GM18907 (cell line): Measurements from ENCODE around the gene SPACDR.
"Not testable (repeated sequence)": the region's sequence is repeated elsewhere in the genome, so short reads cannot be mapped to it uniquely, and the experiment has no call there.

Experiments
- ATAC-seq: cut with Tn5 transposase; IDR thresholded peaks from one replicate; pipeline ENCODE4 v1.9.1; 2021; ENCODE audit warnings: mild to moderate bottlenecking, moderate library complexity; ENCODE audit not compliant: unreplicated experiment

Gene SPACDR

GRCh38 chr7:100464210-100464660, at the start of gene SPACDR:
TSS of gene SPACDR (minus strand) at chr7:100464260. CDS start at chr7:100464025, 235 bp downstream.
- ATAC-seq = no peak

- no peak for ATAC-seq
Measured at GRCh38 chr7:100513212-100513810, 49.3 kb upstream of the SPACDR start.

DNA sequence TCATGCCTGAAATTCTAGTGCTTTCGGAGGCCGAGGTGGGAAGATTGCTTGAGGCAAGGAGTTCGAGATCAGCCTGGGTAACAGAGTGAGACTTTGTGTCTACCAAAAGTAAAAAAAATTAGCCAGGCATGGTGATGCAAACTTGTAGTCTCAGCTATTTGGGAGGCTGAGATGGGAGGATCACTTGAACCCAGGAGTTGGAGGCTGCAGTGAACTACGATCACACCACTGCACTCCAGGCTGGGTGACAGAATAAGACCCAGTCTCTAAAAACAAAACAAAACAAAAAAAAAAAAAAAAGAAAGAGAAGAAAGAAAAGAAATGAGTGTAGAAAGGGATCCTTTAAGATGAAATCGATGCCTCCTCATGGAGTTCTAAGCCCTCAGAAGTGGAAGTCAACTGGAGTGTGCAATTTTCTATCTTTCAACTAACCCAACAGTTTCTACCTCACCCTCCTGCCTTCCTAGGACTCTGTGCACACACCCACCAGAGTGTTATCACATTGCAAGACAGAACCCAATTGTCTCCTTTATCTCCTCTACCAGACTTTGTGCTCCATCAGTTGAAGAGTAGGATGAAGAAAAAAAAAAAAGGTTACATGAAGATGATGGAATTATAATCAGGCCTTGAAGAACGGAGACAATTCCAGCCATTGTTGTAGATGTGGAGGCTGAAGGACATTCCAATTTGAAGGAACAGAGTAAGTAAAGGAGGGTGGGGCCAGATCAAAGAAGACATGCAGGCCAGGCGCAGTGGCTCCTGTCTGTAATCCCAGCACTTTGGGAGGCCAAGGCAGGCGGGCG, 46.6 kb upstream of the SPACDR start:
- no peak for ATAC-seq

DNA sequence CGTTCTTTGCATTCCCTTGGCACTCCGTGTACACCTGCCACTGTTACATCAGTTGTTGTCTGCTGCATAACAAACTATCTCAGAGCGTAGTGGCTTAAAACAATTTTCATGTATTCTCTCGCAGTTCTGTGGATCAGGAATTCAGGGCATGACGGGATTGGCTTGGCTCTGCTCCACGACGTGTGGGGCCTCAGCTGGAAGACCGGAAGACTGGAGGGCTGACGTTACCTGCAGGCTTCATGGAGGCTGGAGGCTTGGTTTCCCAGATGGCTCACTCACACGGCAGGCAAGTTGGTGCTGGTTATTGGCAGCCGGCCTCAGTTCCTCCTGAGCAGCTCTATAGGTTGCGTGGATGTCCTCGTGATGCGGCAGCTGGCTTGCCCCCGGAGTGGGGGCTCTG, 45.2 kb upstream of the SPACDR start:
- ATAC-seq = no peak

DNA sequence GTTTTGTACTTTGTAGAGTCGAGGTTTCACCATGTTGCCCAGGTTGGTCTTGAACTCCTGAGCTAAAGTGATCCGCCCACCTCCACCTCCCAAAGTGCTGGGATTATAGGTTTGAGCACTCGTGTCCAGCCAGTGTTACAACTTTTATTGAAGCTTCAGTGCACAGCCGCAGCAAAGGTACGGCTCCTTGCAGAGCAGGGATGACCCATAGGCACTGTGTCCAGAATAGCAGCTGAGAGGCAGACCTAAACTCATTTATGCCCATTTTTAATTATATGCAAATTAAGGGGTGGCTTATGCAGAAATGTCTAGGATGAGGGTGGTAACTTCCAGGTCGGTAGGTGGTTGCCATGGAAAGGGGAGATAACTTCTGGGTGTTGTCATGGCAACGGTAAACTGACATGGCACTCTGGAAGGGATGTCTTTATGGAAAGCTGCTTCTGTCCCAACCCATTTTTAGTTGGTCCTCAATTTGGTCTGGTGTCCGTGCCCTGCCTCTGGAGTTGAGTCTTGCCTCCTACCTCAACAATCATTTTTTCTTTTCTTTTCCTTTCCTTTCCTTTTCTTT, 42.4 kb upstream of the SPACDR start:
- ATAC-seq = no peak

- no peak for ATAC-seq
Measured at GRCh38 chr7:100504887-100505611, 41.0 kb upstream of the SPACDR start.

DNA sequence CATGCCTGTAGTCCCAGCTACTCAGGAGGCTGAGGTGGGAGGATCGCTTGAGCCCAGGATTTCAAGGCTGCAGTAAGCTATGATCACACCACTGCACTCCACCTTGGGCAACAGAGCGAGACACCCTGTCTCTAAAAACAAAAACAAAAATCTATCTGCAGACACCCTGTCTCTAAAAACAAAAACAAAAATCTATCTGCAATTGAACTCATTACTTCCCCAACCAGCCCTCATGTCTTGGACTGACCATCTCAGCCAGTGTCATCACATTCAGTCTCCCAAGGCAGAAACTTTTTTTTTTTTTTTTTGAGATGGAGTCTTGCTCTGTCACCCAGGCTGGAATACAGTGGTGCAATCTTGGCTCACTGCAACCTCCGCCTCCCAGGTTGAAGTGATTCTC, 40.0 kb upstream of the SPACDR start:
- ATAC-seq = not testable (repeated sequence)

DNA sequence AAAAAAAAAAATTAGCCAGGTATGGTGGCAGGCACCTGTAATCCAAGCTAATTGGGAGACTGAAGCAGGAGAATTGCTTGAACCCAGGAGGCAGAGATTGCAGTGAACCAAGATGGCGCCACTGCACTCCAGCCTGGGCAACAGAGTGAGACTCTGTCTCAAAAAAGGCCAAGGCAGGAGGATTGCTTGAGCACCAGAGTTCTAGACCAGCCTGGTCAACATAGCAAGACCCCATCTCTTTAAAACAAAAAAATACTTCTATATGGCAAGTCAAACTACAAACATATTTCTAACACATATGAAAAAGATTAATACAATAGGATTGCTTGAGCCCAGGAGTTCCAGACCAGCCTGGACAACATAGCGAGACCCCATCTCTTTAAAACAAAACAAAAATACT, 36.7 kb upstream of the SPACDR start:
- not testable (repeated sequence) for ATAC-seq

GRCh38 chr7:100496509-100496908, 32.4 kb upstream of the SPACDR start:
- ATAC-seq = no peak

GRCh38 chr7:100493476-100494264, 29.6 kb upstream of the SPACDR start:
- no peak for ATAC-seq

DNA sequence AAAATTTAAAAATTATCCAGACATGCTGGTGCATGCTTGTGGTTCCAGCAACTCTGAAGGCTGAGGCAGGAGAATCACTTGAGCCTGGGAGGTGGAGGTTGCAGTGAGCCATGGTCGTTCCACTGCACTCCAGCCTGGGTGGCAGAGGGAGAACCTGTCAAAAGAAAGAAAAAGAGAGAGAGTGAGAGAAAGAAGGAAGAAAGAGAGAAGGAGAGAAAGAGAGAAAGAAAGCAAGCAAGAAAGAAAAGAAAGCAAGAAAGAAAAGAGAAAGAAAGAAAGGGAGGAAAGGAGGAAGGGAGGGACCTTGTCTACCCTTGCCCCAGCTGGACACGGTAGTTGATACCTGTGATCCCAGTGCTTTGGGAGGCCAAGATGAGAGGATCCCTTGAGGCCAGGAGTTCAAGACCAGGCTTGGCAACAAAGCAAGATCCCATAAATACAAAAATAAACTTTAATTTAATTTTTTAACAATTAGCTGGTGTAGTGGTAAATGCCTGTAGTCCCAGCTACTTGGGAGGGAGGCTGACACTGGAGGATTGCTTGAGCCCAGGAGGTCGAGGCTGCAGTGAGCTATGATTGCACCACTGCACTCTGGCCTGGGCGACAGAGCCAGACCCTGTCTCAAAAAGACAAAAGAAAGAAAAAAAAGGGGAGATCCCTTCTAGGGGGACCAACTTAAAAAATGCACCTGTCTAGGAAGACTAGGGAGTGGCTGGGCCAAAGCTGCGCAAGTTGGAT, 28.8 kb upstream of the SPACDR start:
- ATAC-seq = no peak

- ATAC-seq = no peak
Measured at GRCh38 chr7:100491192-100491578, 27.1 kb upstream of the SPACDR start.

GRCh38 chr7:100490483-100491191, 26.6 kb upstream of the SPACDR start:
- ATAC-seq = no peak

DNA sequence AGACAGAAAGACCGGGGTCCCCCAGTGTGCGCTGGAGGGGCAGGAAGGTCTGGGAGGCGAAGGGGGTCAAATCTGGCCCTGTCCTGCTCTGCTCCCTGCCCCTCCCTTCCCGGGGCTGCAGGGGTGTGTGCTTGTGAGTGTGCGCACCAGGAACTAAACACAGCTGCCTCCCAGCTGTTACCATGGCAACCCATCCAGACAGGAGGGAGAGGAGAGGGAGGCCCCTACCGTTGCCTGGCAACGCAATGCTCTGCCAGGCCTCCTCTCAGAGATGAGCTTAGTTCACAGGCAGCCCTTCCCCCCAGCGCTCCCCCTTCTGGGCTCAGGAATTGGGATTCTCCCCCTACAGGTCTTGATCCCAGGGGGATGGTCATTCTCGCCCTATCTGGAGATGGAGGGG, 25.8 kb upstream of the SPACDR start:
- no peak for ATAC-seq

GRCh38 chr7:100489121-100489520, 25.1 kb upstream of the SPACDR start:
- ATAC-seq = no peak

DNA sequence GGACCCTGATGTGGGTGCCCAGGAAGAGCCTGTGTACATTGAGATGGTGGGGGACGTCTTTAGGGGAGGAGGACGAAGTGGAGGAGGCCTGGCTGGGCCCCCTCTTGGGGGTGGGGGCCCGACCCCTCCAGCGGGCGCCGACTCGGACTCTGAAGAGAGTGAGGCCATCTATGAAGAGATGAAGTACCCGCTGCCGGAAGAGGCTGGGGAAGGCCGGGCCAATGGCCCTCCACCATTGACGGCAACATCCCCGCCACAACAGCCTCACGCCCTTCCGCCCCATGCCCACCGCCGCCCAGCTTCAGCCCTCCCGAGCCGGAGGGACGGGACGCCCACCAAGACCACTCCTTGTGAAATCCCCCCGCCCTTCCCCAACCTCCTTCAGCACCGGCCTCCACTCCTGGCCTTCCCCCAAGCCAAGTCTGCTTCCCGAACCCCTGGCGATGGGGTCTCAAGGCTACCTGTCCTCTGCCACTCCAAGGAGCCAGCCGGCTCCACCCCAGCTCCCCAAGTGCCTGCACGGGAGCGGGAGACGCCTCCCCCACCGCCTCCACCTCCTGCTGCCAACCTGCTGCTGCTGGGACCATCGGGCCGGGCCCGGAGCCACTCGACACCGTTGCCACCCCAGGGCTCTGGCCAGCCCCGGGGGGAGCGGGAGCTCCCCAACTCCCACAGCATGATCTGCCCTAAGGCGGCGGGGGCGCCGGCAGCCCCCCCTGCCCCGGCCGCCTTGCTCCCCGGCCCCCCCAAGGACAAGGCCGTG, 24.5 kb upstream of the SPACDR start:
- no peak for ATAC-seq

- no peak for ATAC-seq
Measured at GRCh38 chr7:100486753-100487446, 22.8 kb upstream of the SPACDR start.

DNA sequence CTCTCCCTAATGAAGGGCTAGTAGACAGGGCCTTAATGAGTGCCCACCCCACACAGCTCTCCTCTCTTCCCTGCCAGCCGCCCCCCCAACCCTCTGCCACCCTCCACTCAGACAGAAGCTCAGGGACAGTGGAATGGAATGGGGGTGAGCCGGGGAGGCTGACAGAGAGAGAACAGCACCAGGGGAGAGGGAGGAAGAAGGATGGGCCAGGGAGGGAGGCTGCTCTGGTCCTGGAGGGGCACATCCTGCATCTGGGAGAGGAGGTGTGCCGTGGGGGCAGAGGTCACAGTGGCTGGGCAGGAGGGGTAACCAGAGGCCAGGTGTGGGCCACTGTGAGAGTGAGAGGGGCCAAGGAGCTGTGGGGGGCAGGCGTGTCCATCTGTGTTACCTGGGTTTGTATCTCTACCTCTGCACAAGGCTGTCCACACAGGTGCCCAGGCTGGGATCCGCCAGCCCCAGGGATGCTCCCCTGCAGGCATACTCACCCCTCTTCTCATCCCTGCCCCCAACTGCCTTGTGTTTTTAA, 22.1 kb upstream of the SPACDR start:
- ATAC-seq = no peak
